Measurements from ENCODE around the gene NLRP11.
"Not testable (repeated sequence)": the region's sequence is repeated elsewhere in the genome, so short reads cannot be mapped to it uniquely, and the experiment has no call there.

The NLRP11 gene

DNA sequence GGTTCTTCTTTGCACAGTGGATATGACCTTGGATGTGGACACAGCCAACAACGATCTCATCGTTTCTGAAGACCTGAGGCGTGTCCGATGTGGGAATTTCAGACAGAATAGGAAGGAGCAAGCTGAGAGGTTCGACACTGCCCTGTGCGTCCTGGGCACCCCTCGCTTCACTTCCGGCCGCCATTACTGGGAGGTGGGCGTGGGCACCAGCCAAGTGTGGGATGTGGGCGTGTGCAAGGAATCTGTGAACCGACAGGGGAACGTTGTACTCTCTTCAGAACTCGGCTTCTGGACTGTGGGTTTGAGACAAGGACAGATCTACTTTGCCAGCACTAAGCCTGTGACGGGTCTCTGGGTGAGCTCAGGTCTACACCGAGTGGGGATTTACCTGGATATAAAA is 53.5 kb downstream of the NLRP11 start:
- no peak for DNase-seq (ENCODE audit: low read depth)

DNA sequence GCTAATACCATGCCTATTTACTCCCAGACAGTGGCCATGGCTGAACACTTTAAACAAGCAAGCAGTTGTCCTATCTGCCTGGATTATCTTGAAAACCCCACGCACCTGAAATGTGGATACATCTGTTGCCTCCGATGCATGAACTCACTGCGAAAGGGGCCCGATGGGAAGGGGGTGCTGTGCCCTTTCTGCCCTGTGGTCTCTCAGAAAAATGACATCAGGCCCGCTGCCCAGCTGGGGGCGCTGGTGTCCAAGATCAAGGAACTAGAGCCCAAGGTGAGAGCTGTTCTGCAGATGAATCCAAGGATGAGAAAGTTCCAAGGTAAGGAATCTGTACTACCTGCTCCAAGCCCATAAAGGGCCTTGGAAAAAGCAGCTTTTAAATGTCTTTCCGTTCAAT is 54.3 kb downstream of the NLRP11 start:
- no peak for DNase-seq (ENCODE audit: low read depth)

DNA sequence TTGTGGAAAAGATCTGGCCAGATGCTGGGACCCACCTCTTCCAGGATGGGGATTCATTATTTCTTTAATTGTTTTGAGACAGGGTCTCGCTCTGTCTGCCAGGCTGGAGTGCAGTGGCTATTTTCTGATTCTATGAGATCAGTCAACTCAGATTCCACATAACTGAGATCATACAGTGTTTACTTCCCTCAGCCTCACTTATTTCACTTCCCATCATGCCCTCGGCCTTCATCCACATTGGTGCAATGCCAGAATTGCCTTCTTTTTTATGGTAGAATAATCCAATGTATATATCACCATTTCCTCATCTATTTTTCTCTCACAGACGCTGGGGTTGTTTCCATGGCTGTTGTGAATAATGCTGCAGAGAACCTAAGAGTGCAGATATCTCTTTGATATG is 62.2 kb downstream of the NLRP11 start:
- DNase-seq (ENCODE audit: low read depth): not testable (repeated sequence)

DNA sequence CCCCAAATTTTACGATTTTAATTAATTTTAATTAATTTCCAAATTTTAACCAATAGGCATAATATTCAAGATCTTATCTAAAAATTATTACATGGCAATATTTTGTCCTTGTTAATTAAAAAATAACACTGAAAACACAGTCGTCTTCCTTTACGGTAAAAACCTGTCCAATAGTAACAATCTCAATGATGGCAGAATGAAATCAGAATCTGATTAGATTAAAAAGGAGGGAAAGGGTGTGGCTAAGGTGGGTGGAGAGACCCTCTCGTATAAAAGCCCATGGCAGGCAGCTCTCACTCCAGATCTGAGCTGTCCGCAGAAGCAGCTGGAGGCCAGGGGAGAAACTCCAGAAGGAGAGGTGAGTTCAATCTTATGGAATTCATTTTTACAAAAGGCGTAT is 63.0 kb downstream of the NLRP11 start, which contains the start of gene RFPL4AL1:
Gene RFPL4AL1 (plus strand): TSS at position 301 of the 400 bp plus-strand sequence. CDS start 2,687 bp downstream, outside the sequence.
- not testable (repeated sequence) for DNase-seq (ENCODE audit: low read depth)

DNA sequence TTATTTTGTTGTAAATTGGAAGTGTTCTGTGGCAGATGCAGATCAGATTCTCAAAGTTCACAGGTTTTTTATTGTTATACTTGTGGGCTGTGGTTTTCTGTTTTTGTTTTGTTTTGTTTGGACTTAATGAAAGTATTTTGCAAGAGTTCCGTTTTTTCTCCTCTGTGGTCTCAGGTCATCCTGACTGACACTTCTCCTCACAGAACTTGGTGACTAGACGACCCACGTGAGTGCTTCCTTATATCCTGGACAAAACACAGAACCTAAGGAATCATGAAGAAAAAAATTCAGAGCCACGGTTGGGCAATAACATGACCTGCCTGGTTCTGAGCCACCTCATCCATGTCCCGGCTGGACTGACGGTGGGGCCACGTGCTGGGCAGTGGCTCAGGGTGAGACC is 65.3 kb downstream of the NLRP11 start:
- no peak for DNase-seq (ENCODE audit: low read depth)

DNA sequence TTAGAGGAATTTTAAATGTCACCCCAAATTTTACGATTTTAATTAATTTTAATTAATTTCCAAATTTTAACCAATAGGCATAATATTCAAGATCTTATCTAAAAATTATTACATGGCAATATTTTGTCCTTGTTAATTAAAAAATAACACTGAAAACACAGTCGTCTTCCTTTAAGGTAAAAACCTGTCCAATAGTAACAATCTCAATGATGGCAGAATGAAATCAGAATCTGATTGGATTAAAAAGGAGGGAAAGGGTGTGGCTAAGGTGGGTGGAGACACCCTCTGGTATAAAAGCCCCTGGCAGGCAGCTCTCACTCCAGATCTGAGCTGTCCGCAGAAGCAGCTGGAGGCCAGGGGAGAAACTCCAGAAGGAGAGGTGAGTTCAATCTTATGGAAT is 73.0 kb downstream of the NLRP11 start, which contains the start of gene RFPL4A:
Gene RFPL4A (plus strand): TSS at position 301 of the 400 bp plus-strand sequence. CDS start 2,704 bp downstream, outside the sequence.
- not testable (repeated sequence) for DNase-seq (ENCODE audit: low read depth)

DNA sequence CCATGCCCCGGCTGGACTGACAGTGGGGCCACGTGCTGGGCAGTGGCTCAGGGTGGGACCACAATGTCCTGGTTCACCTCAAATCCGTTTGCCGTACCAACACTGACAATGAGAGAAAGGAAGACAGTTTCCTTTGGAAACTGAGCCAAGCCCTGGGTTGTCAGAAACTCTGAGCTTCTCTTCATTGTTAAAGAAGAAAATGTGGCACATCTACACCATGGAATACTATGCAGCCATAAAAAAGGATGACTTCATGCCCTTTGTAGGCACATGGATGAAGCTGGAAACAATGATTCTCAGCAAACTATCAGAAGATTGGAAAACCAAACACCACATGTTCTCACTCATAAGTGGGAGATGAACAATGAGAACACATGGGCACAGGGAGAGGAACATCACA is 75.0 kb downstream of the NLRP11 start:
- not testable (repeated sequence) for DNase-seq (ENCODE audit: low read depth)

DNA sequence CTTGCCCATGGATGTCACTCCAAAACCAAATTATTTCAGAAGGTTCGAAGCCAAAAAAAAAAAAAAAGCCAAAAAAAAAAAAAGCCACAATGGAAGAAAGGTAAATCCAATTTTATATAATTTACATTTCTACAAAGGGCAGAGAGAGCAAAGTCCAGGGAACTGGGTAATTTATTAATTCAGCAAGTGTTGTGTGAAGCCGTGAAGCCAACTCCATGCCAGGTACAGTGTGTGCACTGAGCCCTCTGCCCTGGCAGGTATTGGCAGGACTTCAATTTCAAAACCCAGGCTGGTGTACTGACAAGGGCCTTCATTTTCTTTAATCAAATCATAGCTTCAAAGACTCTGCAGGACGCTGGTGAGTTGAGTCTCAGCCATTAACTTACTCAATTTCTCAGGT is 78.4 kb downstream of the NLRP11 start:
- no peak for DNase-seq (ENCODE audit: low read depth)

DNA sequence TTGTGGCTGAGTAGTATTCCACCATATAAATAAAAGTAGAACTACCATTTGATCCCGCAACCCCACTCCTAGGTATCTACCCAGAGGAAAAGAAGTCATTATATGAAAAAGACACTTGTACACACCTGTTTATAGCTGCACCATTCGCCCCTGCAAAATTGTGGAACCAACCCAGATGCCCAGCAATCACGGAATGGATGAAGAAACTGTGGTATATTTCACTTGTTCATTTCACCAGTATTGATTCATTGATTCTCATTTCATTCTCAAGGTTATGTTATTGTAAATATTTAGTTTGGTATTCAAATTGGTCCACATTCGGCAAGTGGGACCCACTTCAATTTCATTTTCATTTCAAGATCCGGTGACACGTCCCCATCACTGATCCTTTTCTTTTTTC is 81.1 kb downstream of the NLRP11 start:
- DNase-seq (ENCODE audit: low read depth): no peak

DNA sequence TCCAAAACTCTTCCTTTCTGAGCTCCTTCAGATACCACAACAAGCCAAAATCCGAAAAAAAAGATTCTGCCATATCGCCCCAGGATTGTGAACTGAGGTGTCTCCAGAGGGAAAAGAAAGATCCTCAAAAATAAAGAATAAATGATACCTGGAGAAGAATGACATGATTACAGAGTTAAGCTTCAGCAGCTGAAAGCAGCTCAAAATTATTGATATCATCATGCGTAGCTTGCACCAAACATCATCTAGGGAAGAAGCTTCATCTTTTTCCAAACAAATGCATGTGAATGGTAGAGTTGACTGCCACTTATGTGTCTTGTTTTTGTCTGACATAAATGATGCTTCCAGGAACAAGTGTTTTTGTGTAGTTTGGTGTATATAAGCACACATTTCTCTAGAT is 93.5 kb downstream of the NLRP11 start, which contains the start of gene NLRP9:
Gene NLRP9 (minus strand): TSS at position 101 of the 400 bp plus-strand sequence. CDS start 28 bp downstream, at position 73.
- no peak for DNase-seq (ENCODE audit: low read depth)
